Fibroblast of skin of abdomen (primary cell): ENCODE results near the gene CAMSAP1.

ENCODE experiments used
- DNase-seq: peaks from one replicate; pipeline ENCODE4 v3.0.0-alpha.2; 2013

CAMSAP1 gene

DNA sequence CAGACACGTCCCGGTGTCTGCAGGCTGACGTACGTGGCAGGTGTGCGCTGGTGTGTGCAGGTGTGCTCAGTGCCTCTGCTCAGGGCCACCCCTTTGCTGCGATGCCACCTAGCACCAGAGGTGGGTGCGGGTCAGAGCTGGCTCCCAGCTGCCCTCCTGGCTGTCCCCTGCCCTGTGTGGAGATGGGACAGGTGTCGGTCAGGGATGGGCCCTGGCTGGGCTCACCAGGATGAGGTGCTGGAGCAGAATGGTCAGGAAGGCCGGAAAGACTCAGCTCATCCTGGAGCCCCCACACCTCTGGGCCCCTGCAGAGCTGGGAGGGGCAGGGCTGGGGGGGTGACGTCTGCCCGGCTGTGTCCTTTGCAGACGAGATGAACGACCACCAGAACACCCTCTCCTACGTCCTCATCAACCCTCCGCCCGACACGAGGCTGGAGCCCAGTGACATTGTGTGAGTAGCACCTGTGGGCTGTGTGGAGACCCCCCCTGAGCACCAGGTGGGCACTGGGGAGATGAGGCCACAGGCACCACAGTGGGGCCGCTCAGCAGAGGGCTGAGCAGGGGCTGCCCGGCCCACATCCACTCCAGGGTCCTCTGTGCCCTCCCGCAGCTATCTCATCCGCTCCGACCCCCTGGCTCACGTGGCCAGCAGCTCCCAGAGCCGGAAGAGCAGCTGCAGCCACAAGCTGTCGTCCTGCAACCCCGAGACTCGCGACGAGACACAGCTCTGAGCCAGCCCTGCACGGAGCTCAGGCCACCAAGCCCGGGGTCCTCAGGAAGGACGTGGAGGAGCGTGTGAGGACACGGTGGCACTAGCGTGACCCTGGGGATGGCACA, 115.7 kb downstream of the CAMSAP1 start:
- no peak for DNase-seq

DNA sequence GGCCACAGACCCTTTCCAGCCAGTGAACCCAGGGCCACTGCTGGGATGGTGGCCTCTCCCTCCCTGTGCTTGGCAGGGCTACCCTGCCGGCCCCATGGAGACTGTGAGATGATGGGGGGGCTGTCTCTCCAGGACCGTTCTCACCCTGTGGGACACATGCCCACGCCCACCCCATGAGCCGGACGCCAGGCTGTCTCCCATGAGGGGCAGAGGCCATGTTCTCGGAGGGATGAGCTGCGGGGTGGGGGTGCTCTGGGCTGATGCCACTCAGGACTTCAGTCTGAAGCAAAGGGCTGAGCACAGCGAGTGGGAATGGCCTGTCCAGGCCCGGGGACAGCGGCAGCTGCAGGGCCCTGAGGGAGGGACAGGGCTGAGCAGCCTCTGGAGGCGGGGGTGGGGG, 116.5 kb downstream of the CAMSAP1 start:
- DNase-seq, result no peak

DNA sequence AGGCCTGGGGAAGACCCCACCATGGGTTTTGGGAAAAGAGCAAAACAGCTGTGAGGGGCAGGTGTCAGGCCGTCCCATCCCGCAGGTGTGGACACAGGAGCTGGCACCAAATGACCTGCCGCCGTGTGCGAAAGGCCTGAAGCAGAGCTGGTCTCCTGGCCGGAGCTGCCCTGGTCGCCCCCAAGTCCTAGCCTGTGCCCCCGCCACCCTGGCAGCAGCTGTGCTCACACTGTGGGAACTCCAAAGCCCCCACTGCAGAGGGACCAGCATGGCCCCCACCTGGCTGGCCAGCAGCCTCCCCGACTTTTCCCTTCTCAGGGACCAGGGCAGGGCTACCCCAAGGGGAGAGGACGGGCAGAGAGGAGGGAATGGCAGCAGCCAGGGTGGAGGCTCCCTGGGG, 117.0 kb downstream of the CAMSAP1 start:
- DNase-seq, result no peak

- no peak for DNase-seq
Measured at GRCh38 chr9:135789838-135790291, 117.5 kb downstream of the CAMSAP1 start.

DNA sequence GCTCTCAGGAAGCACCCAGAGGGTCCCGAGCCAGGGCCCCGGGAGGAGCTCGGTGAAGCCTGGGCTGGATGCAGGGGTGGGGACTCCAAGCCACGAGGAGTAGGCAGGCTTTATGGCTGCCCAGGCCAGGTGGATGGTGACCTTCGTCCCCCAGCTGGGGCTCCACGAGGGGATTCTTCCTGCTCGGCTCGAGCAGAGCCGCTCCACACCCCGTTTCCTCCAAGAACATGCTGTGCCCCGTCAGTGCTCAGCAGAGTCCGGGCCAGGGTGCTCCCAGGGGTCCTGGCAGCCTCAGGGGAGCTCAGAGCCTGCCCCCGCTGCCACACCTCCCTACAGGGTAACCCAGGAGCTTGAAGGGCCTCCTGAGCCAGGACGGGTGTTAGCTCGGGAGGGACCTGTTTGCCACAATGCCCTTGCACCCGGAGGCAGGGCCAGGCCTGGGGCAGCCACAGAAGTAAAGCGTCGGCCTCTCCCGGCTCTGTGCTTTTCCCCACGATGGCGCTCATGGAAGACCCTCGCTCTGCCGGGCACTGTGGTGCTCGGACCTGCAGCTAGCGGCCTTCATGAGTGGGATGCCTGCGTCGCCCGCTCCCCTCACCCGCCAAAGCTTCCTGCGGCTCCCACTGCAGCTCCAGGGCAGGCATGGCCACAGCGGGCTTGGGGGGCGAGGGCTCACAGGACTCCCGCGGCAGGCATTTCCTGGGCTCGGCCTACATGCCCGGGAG, 118.6 kb downstream of the CAMSAP1 start:
- DNase-seq, result no peak

GRCh38 chr9:135787776-135788575, 119.4 kb downstream of the CAMSAP1 start:
- no peak for DNase-seq

- DNase-seq, result no peak
Measured at GRCh38 chr9:135787317-135787716, 120.0 kb downstream of the CAMSAP1 start.

DNA sequence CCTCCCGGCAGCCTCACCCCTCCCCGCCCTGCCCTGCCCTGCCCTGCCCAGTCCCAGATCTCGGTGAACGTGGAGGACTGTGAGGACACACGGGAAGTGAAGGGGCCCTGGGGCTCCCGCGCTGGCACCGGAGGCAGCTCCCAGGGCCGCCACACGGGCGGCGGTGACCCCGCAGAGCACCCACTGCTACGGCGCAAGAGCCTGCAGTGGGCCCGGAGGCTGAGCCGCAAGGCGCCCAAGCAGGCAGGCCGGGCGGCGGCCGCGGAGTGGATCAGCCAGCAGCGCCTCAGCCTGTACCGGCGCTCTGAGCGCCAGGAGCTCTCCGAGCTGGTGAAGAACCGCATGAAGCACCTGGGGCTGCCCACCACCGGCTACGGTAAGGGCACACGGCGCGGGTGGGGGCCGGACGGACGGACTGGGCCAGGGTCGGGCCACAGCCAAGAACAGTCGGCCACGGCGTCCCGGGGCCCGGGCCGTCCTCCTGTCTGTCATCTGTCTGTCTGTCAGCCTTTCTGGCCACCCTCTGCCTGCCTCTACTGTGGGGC, 121.1 kb downstream of the CAMSAP1 start:
- no peak for DNase-seq

DNA sequence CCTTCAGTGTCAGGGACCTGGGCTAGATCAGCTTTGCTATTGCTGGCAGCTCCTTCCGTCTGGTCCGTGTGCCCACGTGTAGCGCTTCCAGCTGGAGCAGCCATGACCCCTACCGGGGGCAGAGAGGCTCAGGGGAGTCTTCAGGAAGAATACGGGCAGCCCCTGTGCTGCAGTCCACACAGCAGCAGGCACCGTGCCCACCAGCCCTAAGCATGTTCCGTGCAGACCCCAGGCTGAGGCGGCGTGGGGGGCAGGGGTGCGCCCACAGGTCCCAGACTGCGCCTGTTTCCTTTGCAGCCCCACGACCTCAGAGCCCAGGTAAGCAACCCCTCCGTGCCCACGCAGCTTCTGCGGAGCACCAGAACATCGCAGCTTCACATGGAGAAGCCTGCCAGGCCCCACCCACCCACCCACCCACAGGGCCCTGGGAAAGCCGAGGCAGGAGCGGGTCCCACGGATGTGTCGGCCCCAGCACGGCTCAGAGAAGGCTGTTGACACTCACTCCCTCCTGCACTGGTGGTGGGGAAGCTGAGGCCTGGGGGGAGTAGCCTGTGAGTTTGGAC, 122.3 kb downstream of the CAMSAP1 start:
- no peak for DNase-seq

GRCh38 chr9:135783540-135784245, 123.7 kb downstream of the CAMSAP1 start:
- no peak for DNase-seq

DNA sequence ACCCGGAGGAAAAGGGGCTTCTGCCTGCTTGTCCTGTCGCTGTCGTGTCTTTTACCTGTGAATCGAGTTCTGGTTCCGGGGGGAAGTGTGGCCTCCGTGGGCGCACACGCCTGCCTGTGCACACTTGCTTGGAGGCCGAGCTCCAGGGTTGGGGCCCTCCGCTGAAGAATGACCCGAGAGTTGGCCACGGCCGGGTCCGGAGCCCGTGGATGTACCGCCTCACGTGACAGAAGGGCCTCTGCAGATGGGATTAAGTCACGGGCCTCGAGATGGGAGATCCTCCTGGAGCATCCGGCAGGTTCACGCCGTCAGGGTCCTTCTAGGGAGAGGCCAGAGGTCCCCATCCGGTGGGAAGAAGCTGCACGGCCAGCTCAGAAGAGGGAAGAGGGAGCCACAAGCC, 124.4 kb downstream of the CAMSAP1 start:
- DNase-seq, result no peak

- no peak for DNase-seq
Measured at GRCh38 chr9:135780626-135781025, 126.7 kb downstream of the CAMSAP1 start.

DNA sequence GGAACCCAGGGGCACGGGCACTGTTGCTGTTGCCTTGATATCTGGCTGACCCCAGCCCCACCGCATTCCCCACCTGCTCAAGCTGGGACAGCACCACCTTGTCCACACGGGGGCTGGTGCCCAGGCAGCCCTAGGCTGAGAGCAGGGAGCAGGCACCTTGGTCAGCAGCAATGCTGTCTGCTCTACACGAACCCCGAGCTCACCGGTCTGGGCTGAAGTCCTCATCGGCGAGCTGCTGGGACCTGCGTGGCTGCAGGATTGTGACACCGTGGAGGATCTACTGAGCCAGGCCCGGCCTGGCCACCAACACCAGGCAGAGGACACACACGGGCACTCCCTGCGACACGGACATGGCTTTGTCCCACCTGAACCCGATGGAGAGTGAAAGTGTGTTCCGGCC, 127.3 kb downstream of the CAMSAP1 start:
- no peak for DNase-seq

- no peak for DNase-seq
Measured at GRCh38 chr9:135779571-135779970, 127.8 kb downstream of the CAMSAP1 start.

- no peak for DNase-seq
Measured at GRCh38 chr9:135778421-135778820, 128.9 kb downstream of the CAMSAP1 start.

DNA sequence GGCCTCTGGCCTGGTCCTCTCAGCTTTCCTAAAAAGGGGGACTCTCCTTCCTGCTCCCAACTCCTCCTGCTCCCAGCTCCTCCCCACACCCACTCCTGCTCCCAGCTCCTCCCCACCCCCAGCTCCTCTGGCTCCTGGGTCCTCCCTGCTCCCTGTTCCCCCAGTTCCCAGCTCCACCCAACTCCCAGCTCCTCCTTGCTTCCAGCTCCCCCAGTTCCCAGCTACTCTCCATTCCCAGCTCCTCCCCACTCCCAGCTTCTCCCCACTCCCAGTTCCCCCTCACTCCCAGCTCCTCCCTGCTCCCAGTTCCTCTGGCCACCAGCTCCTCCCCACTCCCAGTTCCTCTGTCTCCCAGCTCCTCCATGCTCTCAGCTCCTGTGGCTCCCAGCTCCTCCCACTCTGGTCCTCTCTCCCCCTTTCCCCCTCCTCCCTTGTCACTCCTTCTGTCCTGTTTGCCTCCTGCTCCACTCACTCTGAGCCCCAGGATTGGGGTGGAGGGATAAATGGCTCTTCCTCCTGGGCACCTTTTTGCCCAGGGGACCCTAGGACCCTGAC, 129.6 kb downstream of the CAMSAP1 start:
- DNase-seq, result no peak

DNA sequence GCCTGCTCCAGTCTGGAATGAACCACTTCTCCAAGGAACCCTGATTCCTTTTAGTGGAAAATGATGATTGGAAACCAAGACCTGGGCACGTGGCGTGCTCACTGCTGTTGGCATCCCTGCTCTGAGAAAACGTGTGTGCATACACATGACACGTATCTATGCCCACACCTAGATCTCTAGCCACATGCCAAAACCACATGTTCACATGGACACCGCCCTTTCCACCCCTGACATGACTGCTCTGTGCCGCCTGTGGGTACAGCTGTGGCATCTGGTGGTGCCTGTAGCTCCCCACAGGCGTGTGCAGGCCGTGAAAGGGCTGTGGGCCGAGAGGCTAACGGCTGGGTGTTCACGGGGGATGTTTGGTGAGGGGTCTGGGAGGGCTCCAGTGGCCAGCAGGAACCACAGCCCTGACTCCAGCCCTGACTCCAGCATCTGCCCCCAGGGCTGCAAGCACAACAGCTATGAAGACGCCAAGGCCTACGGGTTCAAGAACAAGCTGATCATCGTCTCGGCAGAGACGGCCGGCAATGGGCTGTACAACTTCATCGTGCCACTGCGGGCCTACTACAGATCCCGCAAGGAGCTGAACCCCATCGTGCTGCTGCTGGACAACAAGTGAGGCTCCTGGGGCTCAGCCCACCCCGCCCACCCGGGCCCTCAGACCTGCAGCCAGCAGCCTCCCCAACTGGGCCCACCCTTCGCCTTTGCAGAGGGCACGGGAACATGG, 130.3 kb downstream of the CAMSAP1 start:
- DNase-seq, result no peak

DNA sequence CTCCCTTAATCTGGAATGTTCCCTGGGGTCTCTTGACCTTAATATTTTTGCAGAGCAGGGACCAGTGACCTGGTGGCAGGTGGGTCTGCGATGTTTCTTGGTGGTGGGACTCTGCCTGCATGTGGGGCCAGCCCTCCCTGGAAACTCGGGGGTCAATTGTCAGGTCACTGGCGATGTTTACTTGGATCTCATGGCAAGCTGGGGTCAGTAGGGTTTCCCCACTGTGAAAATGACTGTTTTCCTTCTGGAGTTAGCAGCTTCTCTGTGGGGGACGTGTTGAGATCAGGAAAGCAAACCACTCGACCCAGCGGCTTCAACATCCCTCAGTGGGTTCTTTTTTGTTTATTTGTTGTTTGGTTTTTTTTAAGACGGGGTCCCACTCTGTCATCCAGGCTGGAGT, 131.4 kb downstream of the CAMSAP1 start:
- no peak for DNase-seq

GRCh38 chr9:135774794-135775525, 132.4 kb downstream of the CAMSAP1 start:
- no peak for DNase-seq

- no peak for DNase-seq
Measured at GRCh38 chr9:135774239-135774747, 133.1 kb downstream of the CAMSAP1 start.
